A673 (cell line): Measurements from ENCODE around the gene PGLYRP1. TPM values are rescaled to one million over a fixed set of nuclear protein-coding genes. Genes with fewer than 3 reads are reported as not detected.

ENCODE experiments used
- BruUV-seq: library from RNA; stranded (reverse); fragments of 400-500 nt; replicated peaks from 2 replicates; lab custom pipeline; 2021; lab: Mats Ljungman, UMichigan
- CTCF ChIA-PET: fragments of 300-600 bp; sonication (Branson Sonifier 250); formaldehyde crosslinking; loops from one replicate; lab custom pipeline; 2022; ENCODE audit warnings: antibody characterized with exemption; lab: Charles Lee
- POLR2A ChIA-PET: fragments of 300-600 bp; sonication (Branson Sonifier 250); formaldehyde crosslinking; loops from one replicate; lab custom pipeline; 2022; ENCODE audit warnings: antibody characterized with exemption; ENCODE audit not compliant: low non-redundant PET; lab: Charles Lee
- DNase-seq: peaks from one replicate; pipeline ENCODE4 v3.0.0-alpha.2; 2015; ENCODE audit warnings: low spot score
- H3K27ac ChIP-seq: fragments of 200-600 bp; sonication (generic); 2 replicates; pipeline ENCODE4 v1.5.1; 2016; ENCODE audit warnings: mixed run types, low read depth, mild to moderate bottlenecking, mixed read lengths, antibody characterized with exemption, low read length; ENCODE audit not compliant: poor library complexity, severe bottlenecking
- H3K27me3 ChIP-seq: fragments of 200-600 bp; sonication (generic); replicated peaks from 2 replicates; pipeline ENCODE4 v1.6.1; 2017; ENCODE audit warnings: mixed run types, low read depth, mild to moderate bottlenecking, mixed read lengths, antibody characterized with exemption, low read length; ENCODE audit not compliant: insufficient read depth, poor library complexity
- H3K36me3 ChIP-seq: fragments of 200-600 bp; sonication (generic); 2 replicates; pipeline ENCODE4 v1.6.1; 2016; ENCODE audit warnings: mixed run types, mild to moderate bottlenecking, mixed read lengths, antibody characterized with exemption, low read length; ENCODE audit not compliant: insufficient read depth, poor library complexity, severe bottlenecking
- H3K4me1 ChIP-seq: fragments of 200-600 bp; sonication (generic); 2 replicates; pipeline ENCODE4 v1.6.1; 2017; ENCODE audit warnings: mixed run types, mild to moderate bottlenecking, mixed read lengths, antibody characterized with exemption, low read length; ENCODE audit not compliant: insufficient read depth, poor library complexity, severe bottlenecking
- H3K4me3 ChIP-seq: fragments of 200-600 bp; sonication (generic); 2 replicates; pipeline ENCODE4 v1.5.1; 2016; ENCODE audit warnings: low read depth, mixed run types, mild to moderate bottlenecking, mixed read lengths, low read length; ENCODE audit not compliant: poor library complexity, severe bottlenecking
- H3K9me3 ChIP-seq: fragments of 200-600 bp; sonication (generic); 2 replicates; pipeline ENCODE4 v1.6.1; 2016; ENCODE audit warnings: mixed run types, low read depth, mild to moderate bottlenecking, mixed read lengths, antibody characterized with exemption, low read length; ENCODE audit not compliant: poor library complexity, severe bottlenecking
- EZH2 ChIP-seq: fragments of 200-600 bp; sonication (generic); IDR thresholded peaks from 2 replicates; pipeline ENCODE4 v1.6.1; 2017; ENCODE audit warnings: borderline replicate concordance, low read depth, mild to moderate bottlenecking, mixed read lengths, antibody characterized with exemption, low read length; ENCODE audit not compliant: poor library complexity, severe bottlenecking
- intact Hi-C: fragments of 100-400 bp; cut with micrococcal nuclease; formaldehyde crosslinking; loops from one replicate; pipeline ENCODE4 v1.10.0; 2022; ENCODE audit not compliant: unreplicated experiment
- total RNA-seq: library from RNA; stranded (reverse); gene quantifications from 2 replicates; pipeline ENCODE4 v1.2.3, GENCODE V29; 2021
- TF ChIP-seq, protein P1 (sequence below): fragments of 300-800, 200-600 bp; sonication (generic); conservative IDR thresholded peaks from 2 replicates; pipeline ENCODE4 v1.5.1; 2017; ENCODE audit warnings: low read depth, mild to moderate bottlenecking, antibody characterized with exemption, low read length, moderate library complexity, mixed read lengths

The PGLYRP1 gene
- total RNA-seq, 1 experiment from 2014 or later, result not detected

DNA sequence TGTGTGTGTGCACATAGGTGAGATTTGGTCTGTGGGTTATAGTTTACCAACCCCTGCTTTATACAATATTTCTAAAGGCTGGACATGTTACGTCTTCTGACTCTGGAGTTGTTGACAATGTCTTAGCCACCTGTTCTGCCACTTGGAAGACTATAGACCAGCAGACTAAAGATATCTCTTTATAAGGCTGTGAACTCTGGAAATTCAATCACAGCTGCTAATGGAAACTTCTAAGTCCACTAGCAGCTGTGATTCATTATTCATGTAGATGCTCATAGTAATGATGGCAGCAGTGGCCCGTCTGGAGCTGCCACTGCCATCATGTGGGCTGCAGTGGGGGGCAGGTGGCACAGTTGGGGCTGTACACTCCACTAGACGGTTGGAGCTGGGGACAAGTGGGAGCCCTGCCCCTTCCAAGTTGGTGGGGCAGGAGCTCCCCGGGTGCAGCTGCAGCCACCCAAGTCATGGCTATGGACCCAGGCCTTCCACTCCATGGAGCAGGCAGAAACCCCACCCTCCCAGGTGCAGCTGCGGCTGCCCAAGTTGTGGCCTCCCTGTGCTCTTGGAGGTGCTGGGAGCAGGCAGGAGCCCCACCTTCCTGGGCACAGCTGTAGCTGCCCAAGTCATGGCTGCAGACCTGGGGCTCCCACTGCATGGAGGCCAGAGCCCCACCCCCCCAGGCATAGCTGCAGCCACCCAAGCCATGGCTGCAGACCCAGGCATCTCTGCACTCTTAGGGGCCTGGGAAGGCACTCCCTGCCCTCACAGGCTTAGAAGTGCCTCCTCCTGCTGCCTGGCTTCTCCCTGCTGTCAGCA is 9.1 kb upstream of the PGLYRP1 start:
- DNase-seq, result no peak
- TF ChIP-seq, protein P1, sequence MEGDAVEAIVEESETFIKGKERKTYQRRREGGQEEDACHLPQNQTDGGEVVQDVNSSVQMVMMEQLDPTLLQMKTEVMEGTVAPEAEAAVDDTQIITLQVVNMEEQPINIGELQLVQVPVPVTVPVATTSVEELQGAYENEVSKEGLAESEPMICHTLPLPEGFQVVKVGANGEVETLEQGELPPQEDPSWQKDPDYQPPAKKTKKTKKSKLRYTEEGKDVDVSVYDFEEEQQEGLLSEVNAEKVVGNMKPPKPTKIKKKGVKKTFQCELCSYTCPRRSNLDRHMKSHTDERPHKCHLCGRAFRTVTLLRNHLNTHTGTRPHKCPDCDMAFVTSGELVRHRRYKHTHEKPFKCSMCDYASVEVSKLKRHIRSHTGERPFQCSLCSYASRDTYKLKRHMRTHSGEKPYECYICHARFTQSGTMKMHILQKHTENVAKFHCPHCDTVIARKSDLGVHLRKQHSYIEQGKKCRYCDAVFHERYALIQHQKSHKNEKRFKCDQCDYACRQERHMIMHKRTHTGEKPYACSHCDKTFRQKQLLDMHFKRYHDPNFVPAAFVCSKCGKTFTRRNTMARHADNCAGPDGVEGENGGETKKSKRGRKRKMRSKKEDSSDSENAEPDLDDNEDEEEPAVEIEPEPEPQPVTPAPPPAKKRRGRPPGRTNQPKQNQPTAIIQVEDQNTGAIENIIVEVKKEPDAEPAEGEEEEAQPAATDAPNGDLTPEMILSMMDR, result no peak
- TF ChIP-seq EZH2, result no peak
- intact Hi-C loops, result no loop called here
- POLR2A ChIA-PET, result no interaction called here
- Histone ChIP-seq H3K27me3 (no peaks in the 10 kb centered on the region), H3K36me3 (no peaks in the 10 kb centered on the region), H3K4me1 (no peaks in the 10 kb centered on the region), H3K27ac (no peak overlapping the region), H3K9me3 (no peaks in the 10 kb centered on the region), H3K4me3 (no peak overlapping the region)
- CTCF ChIA-PET, result interaction anchor here (0.6 kb wide), 1 partner anchor 11 kb away, joined by 3 read pairs; no protein-coding TSS in a partner anchor
- no TSS peak for BruUV-seq

DNA sequence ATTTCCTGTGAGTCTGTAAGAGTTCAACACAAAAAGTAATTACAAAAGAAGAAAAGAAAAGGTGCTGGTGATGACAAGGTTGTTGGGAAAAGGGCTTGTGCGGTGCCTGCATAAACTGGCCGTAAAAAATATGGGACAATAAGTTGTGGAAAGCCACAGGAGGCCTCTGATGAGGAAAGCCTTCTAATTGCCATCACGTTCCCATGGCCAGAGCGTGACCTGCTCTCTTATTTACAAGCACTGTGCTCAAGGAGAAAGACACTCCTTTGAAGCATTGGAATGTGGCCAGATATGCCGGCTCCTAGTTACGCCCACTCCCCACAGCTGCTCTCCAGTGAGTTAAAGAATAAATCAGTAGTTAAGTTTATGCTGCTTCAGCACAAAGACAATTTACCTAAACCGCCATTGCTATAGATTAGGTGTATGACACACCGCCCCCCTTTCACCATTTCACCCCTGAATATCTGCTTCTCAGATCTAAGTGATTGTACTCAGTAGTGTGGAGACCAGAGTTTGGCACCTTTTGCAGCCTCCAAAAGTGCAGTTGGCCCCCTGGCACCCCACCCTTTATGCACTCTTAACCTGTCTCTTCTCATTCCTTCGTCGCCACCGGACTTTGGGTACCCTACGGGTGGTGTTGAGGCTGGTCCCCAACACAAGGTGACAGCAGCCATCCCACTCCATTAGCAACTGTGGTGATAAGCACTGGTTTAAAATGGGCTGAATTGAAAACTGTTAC is 8.1 kb upstream of the PGLYRP1 start:
- TF ChIP-seq, protein P1, result no peak
- no peak for TF ChIP-seq EZH2
- Histone ChIP-seq H3K27me3 (no peaks in the 10 kb centered on the region), H3K9me3 (no peaks in the 10 kb centered on the region), H3K4me3 (no peak overlapping the region), H3K36me3 (no peaks in the 10 kb centered on the region), H3K4me1 (no peaks in the 10 kb centered on the region), H3K27ac (no peak overlapping the region)
- ChIA-PET POLR2A (no interaction called here), CTCF (no interaction called here)
- no peak for DNase-seq
- BruUV-seq, result no TSS peak
- intact Hi-C loops, result no loop called here

- ChIA-PET CTCF (interaction anchor here (1.1 kb wide), 1 partner anchor 11 kb away, joined by 4 read pairs; no protein-coding TSS in a partner anchor), POLR2A (no interaction called here)
- Histone ChIP-seq H3K9me3 (no peaks in the 10 kb centered on the region), H3K4me3 (no peak overlapping the region), H3K27ac (no peak overlapping the region), H3K4me1 (no peaks in the 10 kb centered on the region), H3K27me3 (peaks cover 3% of the 10 kb centered on the region), H3K36me3 (no peaks in the 10 kb centered on the region)
- intact Hi-C loops, result no loop called here
- TF ChIP-seq EZH2, result no peak
- TF ChIP-seq, protein P1, result no peak
- no TSS peak for BruUV-seq
- DNase-seq, result no peak
Measured at GRCh38 chr19:46025835-46026234, 3.0 kb upstream of the PGLYRP1 start.
